CD4-positive, alpha-beta T cell treated with Interleukin-17A for 4 hours (primary cell): ENCODE measurements around the gene RCOR1.
"Not testable (repeated sequence)": the region's sequence is repeated elsewhere in the genome, so short reads cannot be mapped to it uniquely, and the experiment has no call there.

ENCODE experiments used
- DNase-seq: peaks from one replicate; pipeline ENCODE4 v3.0.0-alpha.2; 2020; ENCODE audit warnings: mixed read lengths

RCOR1 gene

GRCh38 chr14:102630881-102631280 lies 38.4 kb downstream of the RCOR1 start:
- DNase-seq, result no peak

- DNase-seq, result no peak
Measured at GRCh38 chr14:102633906-102634595, 41.6 kb downstream of the RCOR1 start.

- DNase-seq, result not testable (repeated sequence)
Measured at GRCh38 chr14:102639611-102640010, 47.2 kb downstream of the RCOR1 start.

- no peak for DNase-seq
Measured at GRCh38 chr14:102644523-102644922, 52.1 kb downstream of the RCOR1 start.

- DNase-seq, result no peak
Measured at GRCh38 chr14:102645746-102646440, 53.4 kb downstream of the RCOR1 start.

DNA sequence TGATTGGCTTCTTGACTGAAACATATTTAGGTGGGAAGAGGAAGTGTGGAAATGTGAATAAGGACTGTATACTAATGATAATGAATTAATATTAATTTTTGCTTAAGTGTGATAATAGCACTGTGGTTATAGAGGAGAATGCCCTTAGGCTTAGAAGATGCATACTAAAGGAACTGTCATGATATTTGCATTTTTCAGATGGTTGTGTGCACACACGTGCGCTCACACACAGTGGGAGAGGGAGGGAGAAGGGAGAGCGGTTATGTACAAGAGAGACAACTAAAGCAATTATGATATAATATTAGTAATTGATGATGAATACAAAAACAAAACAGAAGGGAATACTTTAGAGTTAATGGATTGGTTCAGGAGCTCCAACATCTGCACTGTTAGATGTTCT lies 54.2 kb downstream of the RCOR1 start:
- no peak for DNase-seq

DNA sequence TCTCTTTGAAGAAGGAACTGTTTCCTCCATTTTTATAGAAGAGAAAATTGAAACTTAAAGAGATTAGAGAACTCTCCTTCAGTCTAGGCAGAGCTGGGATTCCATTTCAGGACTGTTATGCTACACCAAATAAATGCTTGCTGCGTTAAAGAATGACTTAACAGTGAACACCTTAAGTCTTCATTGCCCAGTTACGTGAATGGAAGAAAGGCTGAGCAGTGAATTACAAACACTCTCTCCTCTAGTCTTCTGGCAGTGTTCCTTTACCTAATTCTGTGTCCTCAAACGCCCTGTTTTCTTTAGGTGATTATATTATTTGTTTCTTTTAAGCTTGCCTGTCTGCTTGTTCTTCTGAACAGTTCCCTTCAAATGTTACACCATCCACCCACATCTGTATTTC lies 59.7 kb downstream of the RCOR1 start:
- DNase-seq, result no peak

DNA sequence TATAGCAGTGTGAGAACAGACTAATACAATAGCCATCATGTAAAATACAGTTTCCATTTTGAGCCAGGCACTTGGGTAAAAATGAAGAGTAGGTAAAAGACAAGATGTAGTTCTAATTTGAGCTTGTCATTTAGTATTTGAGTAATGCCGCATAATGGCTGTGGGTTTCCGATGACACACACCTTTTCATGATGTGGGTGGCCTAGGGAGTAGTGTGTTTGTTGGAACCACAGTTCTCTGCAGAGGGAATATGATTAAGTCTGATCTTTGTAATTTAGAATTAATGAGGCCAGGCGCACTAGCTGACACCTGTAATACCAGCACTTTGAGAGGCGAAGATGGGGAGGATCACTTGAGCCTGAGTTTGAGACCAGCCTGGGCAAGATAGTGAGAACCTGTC lies 61.8 kb downstream of the RCOR1 start:
- DNase-seq, result peak; percentile 5

GRCh38 chr14:102655137-102655536 lies 62.7 kb downstream of the RCOR1 start:
- no peak for DNase-seq

- DNase-seq, result no peak
Measured at GRCh38 chr14:102659797-102660196, 67.3 kb downstream of the RCOR1 start.

- no peak for DNase-seq
Measured at GRCh38 chr14:102661614-102662013, 69.2 kb downstream of the RCOR1 start.

DNA sequence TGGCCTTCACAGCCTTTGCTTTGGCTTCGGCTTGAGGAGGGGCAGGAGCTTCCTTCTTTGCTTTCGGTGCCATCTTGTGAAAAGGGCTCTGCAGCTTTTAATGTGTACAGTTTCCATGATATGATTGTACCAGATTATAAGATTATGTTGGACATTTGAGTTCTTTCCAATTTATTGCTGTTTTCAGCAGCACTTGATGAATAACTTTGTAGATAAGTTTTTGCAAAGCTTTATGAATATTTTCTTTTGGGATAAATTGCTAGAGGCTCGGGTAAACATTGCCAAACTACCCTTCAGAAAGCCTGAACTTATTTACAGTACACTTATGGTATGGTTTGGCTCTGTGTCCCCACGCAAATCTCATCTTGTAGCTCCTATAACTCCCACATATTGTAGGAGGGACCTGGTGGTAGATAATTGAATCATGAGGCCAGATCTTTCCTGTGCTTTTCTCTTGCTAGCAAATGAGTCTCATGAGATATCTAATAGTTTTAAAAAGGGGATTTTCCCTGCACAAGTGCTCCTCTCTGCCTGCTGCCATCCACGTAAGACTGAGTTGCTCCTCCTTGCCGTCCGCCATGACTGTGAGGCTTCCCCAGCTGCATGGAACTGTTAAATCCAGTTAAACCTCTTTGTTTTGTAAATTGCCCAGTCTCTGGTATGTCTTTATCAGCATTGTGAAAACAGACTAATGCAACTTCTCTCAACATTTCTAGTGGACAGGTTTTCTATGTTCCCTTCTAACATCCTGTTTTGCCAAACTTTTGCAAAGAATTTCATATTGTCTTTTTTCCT lies 70.4 kb downstream of the RCOR1 start:
- DNase-seq, result no peak

DNA sequence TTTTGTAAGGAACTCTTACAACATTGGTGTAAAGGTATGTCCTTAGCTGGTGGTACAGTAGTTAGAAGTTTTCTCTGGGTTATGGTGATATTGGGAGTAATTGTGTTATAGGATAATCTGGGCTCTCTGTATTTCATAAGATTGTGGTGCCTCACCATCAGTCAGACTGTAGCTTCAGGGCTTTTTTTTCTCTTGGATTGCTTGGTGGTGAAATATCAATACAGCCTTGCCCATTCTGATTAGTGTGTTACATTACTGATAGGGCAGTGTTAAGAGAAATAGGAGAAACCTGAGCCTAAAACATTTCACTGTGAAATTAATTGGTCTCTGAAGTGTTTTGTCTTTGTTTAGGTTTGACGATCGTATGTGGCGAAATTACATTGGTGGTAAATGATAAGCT lies 71.0 kb downstream of the RCOR1 start:
- DNase-seq, result no peak

DNA sequence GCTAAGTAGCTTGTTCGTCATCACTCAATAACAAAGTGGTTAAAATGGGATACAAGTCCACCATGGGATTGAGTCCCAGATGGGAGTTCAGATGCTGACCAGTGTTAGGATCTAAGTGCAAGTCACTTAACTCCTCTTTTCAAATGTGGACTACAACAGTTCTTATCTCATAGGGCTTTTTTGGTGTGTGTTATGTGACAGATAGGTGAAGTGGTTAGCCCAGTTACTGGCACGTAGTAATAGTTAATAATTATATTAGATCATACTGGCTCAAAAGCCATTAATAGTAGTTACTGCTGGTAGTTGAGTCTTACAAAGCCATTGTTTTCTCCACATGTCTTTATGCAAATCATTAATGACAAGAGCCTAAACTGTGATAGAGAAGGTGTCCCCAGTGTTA lies 73.2 kb downstream of the RCOR1 start:
- no peak for DNase-seq

DNA sequence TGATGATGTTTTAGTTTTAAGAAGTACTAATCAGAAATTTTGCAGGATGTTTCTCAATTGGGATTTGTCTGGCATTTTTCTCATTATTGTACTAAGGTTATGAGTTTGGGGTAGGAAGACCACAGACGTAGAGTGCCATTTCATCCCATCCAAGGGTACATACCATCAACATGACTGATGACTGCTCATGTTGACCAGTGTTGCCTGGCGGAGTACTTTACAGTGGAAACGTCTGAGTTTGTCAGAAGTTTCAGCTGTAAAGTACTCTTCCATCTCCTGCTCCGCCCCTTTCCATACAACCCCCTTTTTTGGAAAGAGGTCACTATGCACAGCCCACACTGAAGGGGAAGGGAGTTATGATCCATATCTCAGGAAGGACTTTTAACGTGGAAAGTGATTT lies 74.2 kb downstream of the RCOR1 start:
- no peak for DNase-seq

DNA sequence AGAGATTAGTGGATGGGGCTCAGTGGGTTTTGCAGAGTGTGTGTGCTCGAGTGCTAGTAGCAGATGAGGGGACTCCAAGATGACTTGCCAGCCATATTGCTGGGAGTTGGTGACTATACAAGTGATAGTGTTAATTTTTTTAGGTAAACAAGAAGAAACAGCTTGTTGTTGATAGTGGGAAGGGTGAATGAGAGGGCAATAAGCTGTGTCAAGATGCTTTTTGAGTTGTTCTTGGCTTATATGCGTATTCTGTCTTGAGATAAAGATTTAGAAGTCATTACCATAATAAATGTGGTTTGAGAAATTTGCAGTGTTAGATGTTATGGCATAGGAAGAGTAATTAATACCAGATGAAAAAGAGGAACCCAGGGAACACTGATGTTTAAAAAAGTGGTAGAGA lies 75.3 kb downstream of the RCOR1 start:
- no peak for DNase-seq

DNA sequence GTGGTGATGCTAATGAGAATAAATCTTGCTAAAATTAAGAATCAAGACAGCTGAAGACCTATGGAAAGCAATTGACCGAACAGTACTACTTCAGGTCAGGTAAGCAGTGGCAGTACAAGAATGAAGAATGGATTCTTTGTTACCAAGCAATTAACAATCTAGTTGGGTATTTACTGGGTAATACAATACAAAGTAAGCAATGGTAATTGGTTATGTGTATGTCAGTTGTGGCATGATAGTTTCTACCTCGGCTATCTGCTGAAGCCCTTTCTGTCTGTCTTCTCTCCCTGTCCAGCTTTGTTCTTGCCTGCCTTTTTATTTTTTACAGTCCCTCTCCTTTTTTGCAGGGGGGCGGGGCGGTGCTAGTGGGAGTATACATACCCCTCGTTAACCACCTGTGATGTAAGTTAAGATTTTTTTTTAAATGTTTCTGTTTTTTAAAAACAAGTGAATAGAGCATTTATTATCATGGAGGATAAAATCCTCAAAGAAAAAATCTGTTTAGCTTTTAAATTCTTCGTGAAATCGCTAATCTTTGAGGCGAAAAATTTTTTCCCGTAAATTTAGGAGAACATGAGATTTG lies 75.9 kb downstream of the RCOR1 start:
- DNase-seq, result no peak

- no peak for DNase-seq
Measured at GRCh38 chr14:102671410-102671809, 79.0 kb downstream of the RCOR1 start.

DNA sequence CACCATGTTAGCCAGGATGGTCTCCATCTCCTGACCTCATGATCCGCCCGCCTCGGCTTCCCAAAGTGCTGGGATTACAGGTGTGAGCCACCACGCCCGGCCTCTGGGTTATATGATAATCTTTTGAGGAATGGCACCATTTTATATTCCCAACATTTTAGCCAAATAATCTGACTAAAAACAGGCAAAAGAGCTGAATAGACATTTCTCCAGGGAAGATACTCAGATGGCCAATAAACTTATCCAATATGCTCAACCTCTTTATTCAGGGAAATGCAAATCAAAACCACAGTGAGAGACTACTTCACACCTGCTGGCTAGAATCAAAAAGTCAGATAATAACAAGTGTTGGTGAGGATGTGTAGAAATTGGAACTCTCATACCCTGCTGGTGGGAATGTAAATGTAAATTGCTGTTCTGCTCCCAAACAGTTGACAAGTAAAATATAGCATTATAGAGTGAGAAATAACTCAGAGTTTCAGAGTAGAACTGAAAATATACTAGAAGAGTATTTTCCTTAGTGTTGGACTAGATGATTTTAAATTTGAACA lies 80.0 kb downstream of the RCOR1 start:
- no peak for DNase-seq

DNA sequence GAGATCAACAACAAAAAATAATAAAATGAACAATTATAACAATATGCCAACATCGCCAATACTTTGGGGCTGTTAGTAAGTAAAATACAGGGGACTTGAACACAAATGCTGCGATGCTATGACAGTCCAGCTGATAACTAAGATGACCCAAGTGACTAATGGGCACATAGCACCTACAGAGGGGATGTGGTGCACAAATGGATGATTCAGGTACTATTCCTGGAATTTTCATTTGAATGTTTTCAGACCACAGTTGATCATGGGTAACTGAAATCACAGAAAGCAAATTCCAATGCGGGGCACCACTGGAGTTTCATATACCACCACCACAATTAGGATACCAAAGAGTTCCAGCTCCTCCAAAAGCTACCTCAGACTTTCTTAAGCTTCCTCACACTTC lies 82.9 kb downstream of the RCOR1 start:
- no peak for DNase-seq

GRCh38 chr14:102678394-102678793 lies 85.9 kb downstream of the RCOR1 start:
- DNase-seq, result no peak

DNA sequence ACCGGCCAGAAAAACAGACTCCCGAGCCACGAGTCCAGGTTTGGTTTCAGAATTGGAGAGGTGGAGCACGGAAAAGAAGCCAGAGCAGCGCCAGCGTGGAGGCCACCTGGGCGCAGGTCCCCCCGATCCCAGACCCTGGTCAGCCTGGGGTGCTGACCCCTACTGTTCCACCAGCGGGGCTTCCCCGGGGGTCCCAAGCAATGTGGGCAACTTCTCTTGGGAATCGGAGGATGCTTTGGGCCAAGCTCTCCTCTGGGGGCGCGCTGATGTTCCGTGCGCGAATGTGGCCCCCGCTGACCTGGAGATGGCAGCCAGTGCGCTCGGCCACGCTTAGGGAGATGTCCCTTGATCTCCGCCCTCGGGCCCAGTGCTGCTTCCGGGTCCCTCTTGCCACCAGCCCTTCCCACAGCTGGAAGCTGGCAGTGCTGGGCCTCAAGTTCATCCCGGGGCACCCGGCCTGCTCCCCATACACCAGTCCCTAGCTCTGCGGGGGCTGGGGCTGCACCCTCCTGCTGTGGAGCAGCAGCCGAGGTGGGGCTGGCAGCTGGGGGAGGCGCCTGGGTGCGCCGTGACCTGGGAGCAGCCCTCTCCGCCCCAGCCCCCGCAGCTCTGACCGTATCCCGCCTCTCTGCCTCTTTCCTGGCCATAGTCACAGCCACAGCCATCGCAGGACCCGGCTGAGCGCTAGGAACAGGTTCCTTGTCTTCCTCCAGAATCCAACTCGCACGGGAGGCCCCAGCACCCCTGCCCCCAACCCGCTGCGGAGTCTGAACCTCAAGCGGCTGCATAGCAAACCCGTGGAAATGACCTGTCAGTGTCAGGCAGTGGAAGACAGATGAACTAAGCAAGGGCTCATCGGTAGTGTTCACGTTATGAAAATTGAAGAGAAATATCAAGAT lies 91.2 kb downstream of the RCOR1 start:
- DNase-seq, result no peak
